Panc1 (cell line): Measurements from ENCODE around the gene C11orf65. TPM values are rescaled to one million over a fixed set of nuclear protein-coding genes. Genes with fewer than 3 reads are reported as not detected.

Experiments used
- ATAC-seq: fragments of 200-7000 bp; cut with Tn5 transposase; 2 replicates; pipeline ENCODE4 v1.9.1; 2020; ENCODE audit warnings: mild to moderate bottlenecking, moderate library complexity
- BruUV-seq: library from RNA; stranded (reverse); fragments of 400-500 nt; replicated peaks from 2 replicates; lab custom pipeline; 2021; lab: Mats Ljungman, UMichigan
- CTCF ChIA-PET: fragments of 300-600 bp; sonication (Branson Sonifier 250); formaldehyde crosslinking; loops from one replicate; lab custom pipeline; 2022; ENCODE audit warnings: antibody characterized with exemption; lab: Charles Lee
- POLR2A ChIA-PET: fragments of 300-600 bp; sonication (Branson Sonifier 250); formaldehyde crosslinking; loops from one replicate; lab custom pipeline; 2022; ENCODE audit warnings: antibody characterized with exemption; lab: Charles Lee
- DNase-seq: peaks from one replicate; pipeline ENCODE4 v3.0.0-alpha.2; 2010; ENCODE audit warnings: low read depth, low spot score
- H3K27ac ChIP-seq: 2 replicates; pipeline ENCODE4 v1.5.1; 2011; ENCODE audit warnings: mild to moderate bottlenecking, low read length, inconsistent platforms
- H3K27me3 ChIP-seq: fragments of 200-500 bp; sonication (Bioruptor generic); 2 replicates; pipeline ENCODE4 v1.6.0; 2014; ENCODE audit warnings: low read length, inconsistent platforms; ENCODE audit not compliant: control insufficient read depth, insufficient read depth
- H3K36me3 ChIP-seq: fragments of 200-500 bp; sonication (Bioruptor generic); 2 replicates; pipeline ENCODE4 v1.5.1; 2014; ENCODE audit warnings: inconsistent platforms, mild to moderate bottlenecking, low read length, moderate library complexity; ENCODE audit not compliant: control insufficient read depth, insufficient read depth
- H3K4me1 ChIP-seq: 2 replicates; pipeline ENCODE4 v1.5.1; 2011; ENCODE audit warnings: inconsistent platforms, mild to moderate bottlenecking, low read length, moderate library complexity; ENCODE audit not compliant: control insufficient read depth, insufficient read depth
- H3K4me3 ChIP-seq, 2 experiments: 2 replicates each; pipeline ENCODE4 v1.5.1; 2011 to 2012; ENCODE audit warnings: low read depth in 2 of 2, low read length in 2 of 2, mild to moderate bottlenecking in 2 of 2, inconsistent platforms in 1 of 2, moderate library complexity in 1 of 2
- H3K9me3 ChIP-seq: fragments of 200-500 bp; sonication (Bioruptor generic); 2 replicates; pipeline ENCODE4 v1.5.1; 2014; ENCODE audit warnings: low read depth, mild to moderate bottlenecking, inconsistent platforms, low read length, moderate library complexity; ENCODE audit not compliant: control insufficient read depth, insufficient read depth
- POLR2AphosphoS5 ChIP-seq: IDR thresholded peaks from 2 replicates; pipeline ENCODE4 v1.6.1; 2012; ENCODE audit warnings: mild to moderate bottlenecking, low read depth, low read length, moderate library complexity
- SIN3A ChIP-seq: IDR thresholded peaks from 2 replicates; pipeline ENCODE4 v1.6.1; 2012; ENCODE audit warnings: low read depth, mild to moderate bottlenecking, low read length, moderate library complexity, borderline replicate concordance; ENCODE audit not compliant: insufficient read depth
- TCF7L2 ChIP-seq: IDR thresholded peaks from 2 replicates; pipeline ENCODE4 v1.6.1; 2011; ENCODE audit warnings: mild to moderate bottlenecking, low read depth, low read length, inconsistent platforms
- in situ Hi-C: cut with HindIII; loops from 2 replicates; pipeline ENCODE4 v1.10.0; 2016; ENCODE audit warnings: low sequenced_read_pairs, low pct_unique_long_range_greater_than_20kb
- intact Hi-C: fragments of 100-400 bp; cut with micrococcal nuclease; formaldehyde crosslinking; loops from one replicate; pipeline ENCODE4 v1.10.0; 2022; ENCODE audit not compliant: unreplicated experiment
- total RNA-seq: library from RNA; stranded (reverse); gene quantifications from one replicate; pipeline ENCODE4 v1.2.1, GENCODE V29; 2021; ENCODE audit not compliant: unreplicated experiment
- TF ChIP-seq, protein P1 (sequence below), 2 experiments: IDR thresholded peaks; 2 replicates each; pipeline ENCODE4 v1.6.1; 2011 to 2012; ENCODE audit warnings: low read depth in 2 of 2, control low read depth in 1 of 2, low read length in 1 of 2, mild to moderate bottlenecking in 1 of 2, moderate library complexity in 1 of 2; ENCODE audit not compliant: insufficient read depth in 1 of 2
- TF ChIP-seq, protein P2 (sequence below): fragments of 450-650 bp; IDR thresholded peaks from 2 replicates; pipeline ENCODE4 v1.5.1; 2017; ENCODE audit warnings: mild to moderate bottlenecking

Gene C11orf65
- total RNA-seq, 1 experiment from 2014 or later: 0.18 TPM

DNA sequence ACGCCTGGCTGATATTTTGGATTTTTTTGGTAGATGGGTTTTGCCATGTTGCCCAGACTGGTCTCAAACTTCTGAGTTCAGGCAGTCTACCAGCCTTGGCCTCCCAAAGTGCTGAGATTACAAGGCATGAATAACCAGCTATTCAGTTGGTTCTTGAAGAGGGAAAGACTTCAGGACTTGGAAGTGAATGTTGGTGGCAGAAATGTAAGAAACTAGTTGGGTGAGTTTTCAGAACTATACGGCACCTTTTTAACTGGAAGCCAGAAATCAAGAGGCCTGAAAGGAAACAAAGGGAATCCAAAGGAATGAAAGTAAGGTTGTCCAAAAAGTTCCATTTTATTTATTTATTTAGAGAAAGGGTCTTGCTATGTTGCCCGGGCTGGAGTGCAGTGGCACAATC, 28.0 kb upstream of the C11orf65 start:
- POLR2A ChIA-PET: no interaction called here
- intact Hi-C loops: no loop called here
- TF ChIP-seq, protein P1, sequence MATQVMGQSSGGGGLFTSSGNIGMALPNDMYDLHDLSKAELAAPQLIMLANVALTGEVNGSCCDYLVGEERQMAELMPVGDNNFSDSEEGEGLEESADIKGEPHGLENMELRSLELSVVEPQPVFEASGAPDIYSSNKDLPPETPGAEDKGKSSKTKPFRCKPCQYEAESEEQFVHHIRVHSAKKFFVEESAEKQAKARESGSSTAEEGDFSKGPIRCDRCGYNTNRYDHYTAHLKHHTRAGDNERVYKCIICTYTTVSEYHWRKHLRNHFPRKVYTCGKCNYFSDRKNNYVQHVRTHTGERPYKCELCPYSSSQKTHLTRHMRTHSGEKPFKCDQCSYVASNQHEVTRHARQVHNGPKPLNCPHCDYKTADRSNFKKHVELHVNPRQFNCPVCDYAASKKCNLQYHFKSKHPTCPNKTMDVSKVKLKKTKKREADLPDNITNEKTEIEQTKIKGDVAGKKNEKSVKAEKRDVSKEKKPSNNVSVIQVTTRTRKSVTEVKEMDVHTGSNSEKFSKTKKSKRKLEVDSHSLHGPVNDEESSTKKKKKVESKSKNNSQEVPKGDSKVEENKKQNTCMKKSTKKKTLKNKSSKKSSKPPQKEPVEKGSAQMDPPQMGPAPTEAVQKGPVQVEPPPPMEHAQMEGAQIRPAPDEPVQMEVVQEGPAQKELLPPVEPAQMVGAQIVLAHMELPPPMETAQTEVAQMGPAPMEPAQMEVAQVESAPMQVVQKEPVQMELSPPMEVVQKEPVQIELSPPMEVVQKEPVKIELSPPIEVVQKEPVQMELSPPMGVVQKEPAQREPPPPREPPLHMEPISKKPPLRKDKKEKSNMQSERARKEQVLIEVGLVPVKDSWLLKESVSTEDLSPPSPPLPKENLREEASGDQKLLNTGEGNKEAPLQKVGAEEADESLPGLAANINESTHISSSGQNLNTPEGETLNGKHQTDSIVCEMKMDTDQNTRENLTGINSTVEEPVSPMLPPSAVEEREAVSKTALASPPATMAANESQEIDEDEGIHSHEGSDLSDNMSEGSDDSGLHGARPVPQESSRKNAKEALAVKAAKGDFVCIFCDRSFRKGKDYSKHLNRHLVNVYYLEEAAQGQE (IDR thresholded peaks at IDR 0.05; ENCODE audit: insufficient read depth in 1 of 2, low read depth in 2 of 2, low read length in 1 of 2): no peak
- TF ChIP-seq TCF7L2 (no peak), SIN3A (no peak), POLR2AphosphoS5 (no peak)
- TF ChIP-seq, protein P2, sequence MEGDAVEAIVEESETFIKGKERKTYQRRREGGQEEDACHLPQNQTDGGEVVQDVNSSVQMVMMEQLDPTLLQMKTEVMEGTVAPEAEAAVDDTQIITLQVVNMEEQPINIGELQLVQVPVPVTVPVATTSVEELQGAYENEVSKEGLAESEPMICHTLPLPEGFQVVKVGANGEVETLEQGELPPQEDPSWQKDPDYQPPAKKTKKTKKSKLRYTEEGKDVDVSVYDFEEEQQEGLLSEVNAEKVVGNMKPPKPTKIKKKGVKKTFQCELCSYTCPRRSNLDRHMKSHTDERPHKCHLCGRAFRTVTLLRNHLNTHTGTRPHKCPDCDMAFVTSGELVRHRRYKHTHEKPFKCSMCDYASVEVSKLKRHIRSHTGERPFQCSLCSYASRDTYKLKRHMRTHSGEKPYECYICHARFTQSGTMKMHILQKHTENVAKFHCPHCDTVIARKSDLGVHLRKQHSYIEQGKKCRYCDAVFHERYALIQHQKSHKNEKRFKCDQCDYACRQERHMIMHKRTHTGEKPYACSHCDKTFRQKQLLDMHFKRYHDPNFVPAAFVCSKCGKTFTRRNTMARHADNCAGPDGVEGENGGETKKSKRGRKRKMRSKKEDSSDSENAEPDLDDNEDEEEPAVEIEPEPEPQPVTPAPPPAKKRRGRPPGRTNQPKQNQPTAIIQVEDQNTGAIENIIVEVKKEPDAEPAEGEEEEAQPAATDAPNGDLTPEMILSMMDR: no peak
- CTCF ChIA-PET: no interaction called here
- Histone ChIP-seq H3K36me3 (peaks cover 3% of the 10 kb centered on the region; the same call in 1 of the 2 replicates), H3K27me3 (no peaks in the 10 kb centered on the region), H3K4me1 (peaks cover 10% of the 10 kb centered on the region), H3K27ac (no peak overlapping the region), H3K4me3 (no peak overlapping the region), H3K9me3 (no peaks in the 10 kb centered on the region)
- in situ Hi-C loops: no loop called here
- ATAC-seq (no peak), DNase-seq (no peak)
- BruUV-seq: no TSS peak

DNA sequence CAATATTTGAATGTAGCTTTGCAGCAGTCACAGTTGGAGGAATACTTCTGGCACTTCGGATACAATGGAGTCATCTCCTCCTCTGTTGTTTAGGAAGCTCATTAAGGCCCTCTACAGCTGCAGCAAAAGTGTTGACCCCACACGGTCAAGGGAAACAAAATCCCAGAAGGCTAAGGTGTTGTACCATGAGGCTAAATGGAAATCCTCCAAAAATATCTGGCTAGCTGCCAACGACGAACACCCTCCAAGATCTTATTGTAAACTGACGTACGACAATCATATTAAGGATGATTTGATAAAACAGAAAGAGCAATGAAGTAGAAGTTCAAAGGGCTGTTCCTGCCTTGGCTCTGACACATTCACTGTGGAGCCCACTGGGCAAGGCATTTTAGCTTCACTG, 26.9 kb upstream of the C11orf65 start:
- peaks cover 3% of the 10 kb centered on the region; the same call in 1 of the 2 replicates for H3K36me3 ChIP-seq
- peaks cover 10% of the 10 kb centered on the region for H3K4me1 ChIP-seq
- no TSS peak for BruUV-seq
- no peak overlapping the region for H3K4me3 ChIP-seq
- DNase-seq: no peak
- CTCF ChIA-PET: interaction anchor here (0.6 to 0.7 kb wide), 2 partner anchors 70 to 749 kb away, joined by 3 to 4 read pairs; no protein-coding TSS in a partner anchor
- H3K27me3 ChIP-seq: no peaks in the 10 kb centered on the region
- TF ChIP-seq TCF7L2: no peak
- TF ChIP-seq SIN3A: no peak
- TF ChIP-seq, protein P2: no peak
- TF ChIP-seq, protein P1 (IDR thresholded peaks at IDR 0.05; ENCODE audit: insufficient read depth in 1 of 2, low read depth in 2 of 2, low read length in 1 of 2): no peak
- no peak for TF ChIP-seq POLR2AphosphoS5
- intact Hi-C loops (no loop called here), in situ Hi-C loops (no loop called here)
- POLR2A ChIA-PET: no interaction called here
- ATAC-seq: no peak
- no peak overlapping the region for H3K27ac ChIP-seq
- H3K9me3 ChIP-seq: no peaks in the 10 kb centered on the region
